ENCODE measurements around the gene RAP2B. TPM values are rescaled to one million over a fixed set of nuclear protein-coding genes. Genes with fewer than 3 reads are reported as not detected.
"Not testable (repeated sequence)": the region's sequence is repeated elsewhere in the genome, so short reads cannot be mapped to it uniquely, and the experiment has no call there.

The RAP2B gene
- total RNA-seq, 1 donor from 2014 or later, result 24.5 TPM

- Mint-ChIP-seq H3K36me3 (ENCODE audit: unreplicated experiment) (no peaks in the 10 kb centered on the region), H3K4me1 (ENCODE audit: low read depth, unreplicated experiment) (no peaks in the 10 kb centered on the region), H3K9me3 (ENCODE audit: unreplicated experiment) (peaks cover 4% of the 10 kb centered on the region), H3K27ac (ENCODE audit: unreplicated experiment) (no peak overlapping the region), H3K27me3 (ENCODE audit: unreplicated experiment) (no peaks in the 10 kb centered on the region), H3K4me3 (ENCODE audit: unreplicated experiment) (no peak overlapping the region)
- DNase-seq, result no peak
- TF ChIP-seq CTCF (IDR thresholded peaks at IDR 0.05; ENCODE audit: partially characterized antibody, unreplicated experiment), result no peak
These were observed 14.2 kb downstream of the RAP2B start for GRCh38 chr3:153176197-153176596.

DNA sequence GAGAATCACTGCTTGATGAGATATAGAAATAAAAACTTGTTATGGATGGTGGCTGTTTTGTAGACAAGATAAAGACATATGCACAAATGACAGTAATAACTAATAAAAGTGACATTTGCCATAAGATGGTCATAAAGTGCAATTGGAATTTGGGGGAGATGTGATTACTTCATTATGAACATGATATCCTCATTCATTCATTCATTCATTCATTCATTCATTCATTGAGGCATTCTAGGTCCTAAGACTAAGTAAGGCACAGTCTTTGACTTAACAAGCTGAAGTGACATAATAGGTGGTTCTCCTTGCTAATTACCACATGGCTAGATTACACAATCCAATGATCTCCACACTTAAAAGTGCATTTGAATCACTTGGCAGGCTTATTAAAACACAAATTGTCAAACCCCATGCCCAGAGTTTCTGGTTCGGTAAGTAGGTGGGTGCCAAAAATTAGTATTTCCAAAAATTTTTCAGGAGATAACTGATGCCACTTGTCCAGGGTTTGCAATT is 18.9 kb downstream of the RAP2B start:
- Mint-ChIP-seq H3K36me3 (ENCODE audit: unreplicated experiment) (no peaks in the 10 kb centered on the region), H3K4me3 (ENCODE audit: unreplicated experiment) (no peak overlapping the region), H3K27me3 (ENCODE audit: unreplicated experiment) (no peaks in the 10 kb centered on the region), H3K27ac (ENCODE audit: unreplicated experiment) (no peak overlapping the region), H3K4me1 (ENCODE audit: low read depth, unreplicated experiment) (no peaks in the 10 kb centered on the region), H3K9me3 (ENCODE audit: unreplicated experiment) (peaks cover 4% of the 10 kb centered on the region)
- DNase-seq, result no peak
- no peak for TF ChIP-seq CTCF (IDR thresholded peaks at IDR 0.05; ENCODE audit: partially characterized antibody, unreplicated experiment)

- Mint-ChIP-seq H3K36me3 (ENCODE audit: unreplicated experiment) (no peaks in the 10 kb centered on the region), H3K4me1 (ENCODE audit: low read depth, unreplicated experiment) (no peaks in the 10 kb centered on the region), H3K27ac (ENCODE audit: unreplicated experiment) (no peak overlapping the region), H3K27me3 (ENCODE audit: unreplicated experiment) (no peaks in the 10 kb centered on the region), H3K9me3 (ENCODE audit: unreplicated experiment) (peaks cover 2% of the 10 kb centered on the region), H3K4me3 (ENCODE audit: unreplicated experiment) (no peak overlapping the region)
- no peak for DNase-seq
- TF ChIP-seq CTCF (IDR thresholded peaks at IDR 0.05; ENCODE audit: partially characterized antibody, unreplicated experiment), result no peak
These were observed 20.7 kb downstream of the RAP2B start for GRCh38 chr3:153182501-153183293.

DNA sequence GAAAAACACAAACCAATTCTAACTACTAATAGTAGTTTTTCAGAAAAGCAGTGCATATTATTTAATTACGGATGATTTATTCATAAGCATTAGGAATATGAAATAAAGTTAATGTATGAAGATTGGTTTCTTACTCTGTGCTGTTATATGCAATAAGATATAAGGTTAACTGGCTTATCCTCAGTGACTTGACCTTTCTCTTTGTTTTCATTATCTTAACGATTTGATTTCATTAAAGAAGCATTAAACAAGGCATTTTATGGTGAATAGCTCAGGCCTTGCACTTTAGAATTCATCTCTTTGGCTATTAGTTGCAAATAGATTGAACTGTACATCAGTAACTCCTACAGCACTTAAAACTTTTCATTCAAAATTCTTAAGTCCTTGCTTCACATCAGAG is 28.9 kb downstream of the RAP2B start:
- DNase-seq, result no peak
- H3K4me3 Mint-ChIP-seq (ENCODE audit: unreplicated experiment), result no peak overlapping the region
- no peak for TF ChIP-seq CTCF (IDR thresholded peaks at IDR 0.05; ENCODE audit: partially characterized antibody, unreplicated experiment)
- H3K36me3 Mint-ChIP-seq (ENCODE audit: unreplicated experiment), result no peaks in the 10 kb centered on the region
- peaks cover 2% of the 10 kb centered on the region for H3K4me1 Mint-ChIP-seq (ENCODE audit: low read depth, unreplicated experiment)
- no peak overlapping the region for H3K27ac Mint-ChIP-seq (ENCODE audit: unreplicated experiment)
- no peaks in the 10 kb centered on the region for H3K27me3 Mint-ChIP-seq (ENCODE audit: unreplicated experiment)
- no peaks in the 10 kb centered on the region for H3K9me3 Mint-ChIP-seq (ENCODE audit: unreplicated experiment)

DNA sequence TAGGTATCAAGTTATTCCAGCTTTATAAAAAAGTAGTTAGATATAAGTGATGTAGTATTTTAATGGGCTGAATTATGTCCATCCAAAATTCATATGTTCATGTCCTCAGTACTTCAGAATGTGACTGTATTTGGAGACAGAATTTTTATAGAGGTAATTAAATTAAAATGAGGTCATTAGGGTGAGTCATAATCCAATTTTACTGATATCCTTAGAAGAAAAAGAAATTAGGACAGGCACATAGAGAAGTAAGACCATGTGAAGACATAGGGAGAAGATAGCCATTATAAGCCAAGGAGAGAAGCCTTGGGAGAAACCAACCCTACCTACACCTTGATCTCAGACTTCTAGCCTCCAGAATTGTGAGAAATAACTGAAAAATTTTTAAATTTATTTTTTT is 30.3 kb downstream of the RAP2B start:
- no peaks in the 10 kb centered on the region for H3K27me3 Mint-ChIP-seq (ENCODE audit: unreplicated experiment)
- no peaks in the 10 kb centered on the region for H3K9me3 Mint-ChIP-seq (ENCODE audit: unreplicated experiment)
- TF ChIP-seq CTCF (IDR thresholded peaks at IDR 0.05; ENCODE audit: partially characterized antibody, unreplicated experiment), result no peak
- no peaks in the 10 kb centered on the region for H3K36me3 Mint-ChIP-seq (ENCODE audit: unreplicated experiment)
- peaks cover 2% of the 10 kb centered on the region for H3K4me1 Mint-ChIP-seq (ENCODE audit: low read depth, unreplicated experiment)
- H3K27ac Mint-ChIP-seq (ENCODE audit: unreplicated experiment), result no peak overlapping the region
- DNase-seq, result no peak
- H3K4me3 Mint-ChIP-seq (ENCODE audit: unreplicated experiment), result no peak overlapping the region

DNA sequence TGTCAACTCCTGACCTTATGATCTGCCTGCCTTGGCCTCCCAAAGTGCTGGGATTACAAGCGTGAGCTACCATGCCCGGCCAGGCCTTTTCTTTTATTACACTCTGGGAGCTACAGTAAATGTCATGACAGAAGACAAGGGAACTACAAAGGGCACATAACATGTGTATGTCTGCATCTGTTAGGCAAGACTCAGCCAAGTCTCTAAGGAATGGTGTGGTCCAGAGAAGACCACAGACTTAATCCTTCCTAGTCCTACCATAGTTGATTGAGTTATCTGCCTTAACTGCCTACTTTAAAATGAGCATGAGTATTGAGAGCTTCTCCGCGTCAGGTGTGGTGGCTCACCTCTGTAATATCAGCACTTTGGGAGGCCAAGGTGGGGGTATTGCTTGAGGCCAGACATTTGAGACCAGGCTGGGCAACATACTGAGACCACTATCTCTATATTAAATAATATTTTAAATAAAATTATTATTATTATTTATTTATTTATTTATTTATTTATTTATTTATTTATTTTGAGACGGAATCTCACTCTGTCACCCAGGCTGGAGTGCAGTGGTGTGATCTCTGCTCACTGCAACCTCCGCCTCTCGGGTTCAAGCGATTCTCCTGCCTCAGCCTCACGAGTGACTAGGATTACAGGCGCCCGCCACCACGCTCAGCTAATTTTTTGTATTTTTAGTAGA is 31.9 kb downstream of the RAP2B start:
- not testable (repeated sequence) for DNase-seq; H3K27ac Mint-ChIP-seq (ENCODE audit: unreplicated experiment); H3K27me3 Mint-ChIP-seq (ENCODE audit: unreplicated experiment); H3K9me3 Mint-ChIP-seq (ENCODE audit: unreplicated experiment); H3K36me3 Mint-ChIP-seq (ENCODE audit: unreplicated experiment); H3K4me1 Mint-ChIP-seq (ENCODE audit: low read depth, unreplicated experiment); H3K4me3 Mint-ChIP-seq (ENCODE audit: unreplicated experiment)
